Right forelimb (tissue), 1 donor: ENCODE measurements around the gene PRICKLE4.

Experiments
- DNase-seq: peaks from one replicate; pipeline ENCODE4 v3.0.0-alpha.2; 2018

The PRICKLE4 gene

GRCh38 chr6:41774841-41775240 is 5.7 kb upstream of the PRICKLE4 start:
- no peak for DNase-seq

- no peak for DNase-seq
These were observed 5.2 kb upstream of the PRICKLE4 start for GRCh38 chr6:41775293-41775882.

- no peak for DNase-seq
These were observed 2.9 kb upstream of the PRICKLE4 start for GRCh38 chr6:41777551-41778285.

GRCh38 chr6:41778895-41779294 is 1.7 kb upstream of the PRICKLE4 start:
- no peak for DNase-seq

- DNase-seq: no peak
These were observed 1.2 kb upstream of the PRICKLE4 start for GRCh38 chr6:41779336-41779735.

- peak; percentile 99 for DNase-seq
These were observed 613 bp upstream of the PRICKLE4 start, which contains the start of gene FRS3 for GRCh38 chr6:41779788-41780550. TSS of gene FRS3 (minus strand) at chr6:41779900. CDS start at chr6:41776987, 2,913 bp downstream.

- no peak for DNase-seq
These were observed 766 bp downstream of the PRICKLE4 start for GRCh38 chr6:41781366-41781730.

GRCh38 chr6:41783106-41783780 is 2.7 kb downstream of the PRICKLE4 start:
- DNase-seq: no peak

GRCh38 chr6:41784581-41785171 is 4.1 kb downstream of the PRICKLE4 start:
- DNase-seq: no peak

- no peak for DNase-seq
These were observed 4.7 kb downstream of the PRICKLE4 start for GRCh38 chr6:41785254-41785653.

- no peak for DNase-seq
These were observed 5.3 kb downstream of the PRICKLE4 start for GRCh38 chr6:41785689-41786450.

GRCh38 chr6:41786451-41787218 is 6.1 kb downstream of the PRICKLE4 start:
- DNase-seq: peak; percentile 94

- DNase-seq: peak; percentile 97
These were observed 6.8 kb downstream of the PRICKLE4 start, which contains the start of gene TOMM6 for GRCh38 chr6:41787219-41787917. TSS of gene TOMM6 (plus strand) at chr6:41787694. CDS start at chr6:41787698, 4 bp downstream.

- no peak for DNase-seq
These were observed 8.8 kb downstream of the PRICKLE4 start for GRCh38 chr6:41789390-41789724.

- DNase-seq: no peak
These were observed 9.5 kb downstream of the PRICKLE4 start for GRCh38 chr6:41790045-41790444.

GRCh38 chr6:41791305-41791704 is 10.7 kb downstream of the PRICKLE4 start:
- DNase-seq: no peak

GRCh38 chr6:41791984-41792383 is 11.4 kb downstream of the PRICKLE4 start:
- DNase-seq: no peak

GRCh38 chr6:41796474-41796873 is 15.9 kb downstream of the PRICKLE4 start:
- DNase-seq: no peak

GRCh38 chr6:41798901-41799558 is 18.4 kb downstream of the PRICKLE4 start:
- no peak for DNase-seq

- DNase-seq: no peak
These were observed 19.0 kb downstream of the PRICKLE4 start for GRCh38 chr6:41799559-41799911.
